GM20000 (cell line): ENCODE measurements around the gene PIP5K1C.

ENCODE experiments used
- DNase-seq: peaks from one replicate; pipeline ENCODE4 v3.0.0; 2012; ENCODE audit warnings: low spot score
- CTCF ChIP-seq: IDR thresholded peaks from 2 replicates; pipeline ENCODE4 v1.5.1; 2012; ENCODE audit warnings: mild to moderate bottlenecking, control low read depth; ENCODE audit errors: extremely low read depth, missing control alignments

PIP5K1C gene

DNA sequence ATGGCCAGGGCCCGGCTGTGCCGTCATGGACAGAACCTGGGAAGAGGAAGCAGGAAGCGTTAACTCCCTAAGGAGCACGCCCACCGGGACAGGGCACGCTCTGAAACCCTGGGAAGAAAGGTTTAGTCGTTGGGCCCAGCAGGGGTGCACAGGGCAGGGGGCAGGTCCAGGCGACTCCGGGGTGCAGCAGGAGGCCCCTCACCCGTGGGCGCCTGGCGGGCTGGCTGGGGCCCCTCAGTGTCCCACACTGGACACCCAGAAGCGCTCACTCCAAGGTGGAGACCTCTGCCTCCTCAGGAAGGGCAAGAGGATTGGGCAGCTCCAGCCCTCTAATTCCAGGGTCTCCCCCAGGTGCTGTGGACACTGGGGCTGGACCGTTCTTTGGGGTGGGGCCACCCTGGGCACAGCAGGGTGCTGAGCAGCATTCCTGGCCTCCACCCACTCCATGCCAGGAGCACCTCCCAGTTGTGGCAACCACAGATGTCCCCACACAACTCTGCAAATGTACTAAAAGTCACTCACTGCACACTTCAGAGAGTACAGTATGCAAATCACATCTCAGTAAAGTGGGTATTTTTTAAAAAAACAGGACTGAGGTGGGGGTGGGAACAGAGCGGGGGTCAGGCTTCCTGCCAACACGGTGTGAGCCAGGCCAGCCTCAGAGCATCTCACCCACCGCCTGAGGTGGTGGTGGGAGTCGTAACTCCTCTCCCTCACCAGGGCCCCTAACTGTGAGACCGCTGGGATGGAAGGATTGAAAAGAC, 35.2 kb downstream of the PIP5K1C start:
- no peak for DNase-seq
- no peak for TF ChIP-seq CTCF

GRCh38 chr19:3663838-3664237, 36.4 kb downstream of the PIP5K1C start:
- no peak for DNase-seq
- TF ChIP-seq CTCF, result no peak

DNA sequence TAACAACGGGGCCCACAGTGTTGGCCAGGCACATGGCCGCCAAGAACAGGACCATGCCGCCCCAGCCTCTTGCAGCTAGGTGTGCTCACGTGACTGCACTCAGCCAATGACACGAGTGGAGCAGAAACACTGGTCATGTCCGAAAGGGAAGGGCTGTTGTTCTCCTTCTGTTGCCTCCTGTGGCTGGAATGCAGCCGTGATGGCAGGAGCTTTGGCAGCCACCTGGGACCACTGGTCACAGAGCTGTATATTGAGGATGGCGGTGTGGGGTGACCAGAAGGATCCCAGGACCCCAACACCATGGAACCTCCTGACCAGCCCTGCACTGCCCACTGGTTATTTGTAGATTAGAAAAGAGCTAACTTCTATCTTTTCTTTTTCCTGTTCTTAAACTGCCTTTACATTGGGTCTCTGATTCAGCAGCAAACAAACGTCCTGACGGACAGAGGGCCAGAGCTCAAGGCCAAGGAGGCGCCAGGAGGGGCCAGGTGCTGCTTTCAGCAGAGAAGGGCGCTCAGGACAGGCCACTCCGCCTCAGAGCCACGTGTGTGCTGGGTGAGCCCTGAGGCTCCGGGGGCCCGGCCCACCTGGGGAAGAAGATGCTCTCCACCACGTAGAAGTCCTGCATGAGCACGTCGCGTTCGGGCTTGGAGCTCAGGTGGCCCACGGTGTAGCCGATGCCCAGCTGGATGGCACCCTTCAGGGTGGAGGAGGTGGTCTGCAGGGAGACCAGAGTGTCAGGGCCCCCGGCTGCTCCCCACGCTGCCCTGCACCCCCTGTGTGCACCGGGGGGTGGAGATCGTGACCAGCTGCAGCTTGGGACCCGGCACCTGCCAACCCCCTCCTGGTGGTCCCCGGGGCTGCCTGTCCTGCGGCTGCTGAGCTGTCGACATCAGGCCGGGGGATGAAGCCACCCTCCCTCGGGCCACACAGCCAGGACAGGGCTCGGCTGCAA, 38.7 kb downstream of the PIP5K1C start:
- no peak for TF ChIP-seq CTCF
- no peak for DNase-seq

GRCh38 chr19:3660493-3661219, 39.6 kb downstream of the PIP5K1C start:
- DNase-seq, result no peak
- TF ChIP-seq CTCF, result no peak

DNA sequence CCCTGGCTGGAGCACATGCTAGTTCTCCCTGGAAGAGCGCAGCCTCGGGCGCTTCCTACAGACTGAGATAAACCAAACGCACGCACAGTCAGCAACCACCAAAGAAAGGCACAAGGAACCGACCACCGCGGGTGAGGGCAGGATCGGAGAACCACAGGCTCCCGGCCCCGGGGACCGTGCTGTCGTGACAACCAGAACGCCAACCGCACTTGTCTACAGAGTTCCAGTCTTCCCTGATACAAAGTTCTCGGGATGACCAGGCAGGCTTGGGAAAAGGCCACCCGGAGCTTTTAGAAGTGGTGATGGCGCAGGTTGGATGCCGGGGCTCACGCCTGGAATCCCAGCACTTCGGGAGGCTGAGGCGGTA, 40.5 kb downstream of the PIP5K1C start:
- TF ChIP-seq CTCF, result no peak
- no peak for DNase-seq

- no peak for DNase-seq
- no peak for TF ChIP-seq CTCF
Measured at GRCh38 chr19:3658870-3659745, 41.2 kb downstream of the PIP5K1C start.
